Testis (tissue), 2 donors: ENCODE results near the gene TMED10.

ENCODE experiments used
- POLR2A ChIP-seq: fragments of 450-650 bp; IDR thresholded peaks from one replicate; pipeline ENCODE4 v1.6.1; 2017; ENCODE audit warnings: antibody characterized with exemption, mild to moderate bottlenecking, moderate library complexity
- TF ChIP-seq, protein P1 (sequence below), 3 experiments: fragments of 450-650 bp in 2 of 3; fragments of 200-600 bp in 1 of 3; sonication (generic) in 1 of 3; IDR thresholded peaks; one replicate each; pipeline ENCODE4 v1.5.1; 2016 to 2019; ENCODE audit warnings: antibody characterized with exemption in 3 of 3, mild to moderate bottlenecking in 2 of 3, moderate library complexity in 1 of 3

DNA sequence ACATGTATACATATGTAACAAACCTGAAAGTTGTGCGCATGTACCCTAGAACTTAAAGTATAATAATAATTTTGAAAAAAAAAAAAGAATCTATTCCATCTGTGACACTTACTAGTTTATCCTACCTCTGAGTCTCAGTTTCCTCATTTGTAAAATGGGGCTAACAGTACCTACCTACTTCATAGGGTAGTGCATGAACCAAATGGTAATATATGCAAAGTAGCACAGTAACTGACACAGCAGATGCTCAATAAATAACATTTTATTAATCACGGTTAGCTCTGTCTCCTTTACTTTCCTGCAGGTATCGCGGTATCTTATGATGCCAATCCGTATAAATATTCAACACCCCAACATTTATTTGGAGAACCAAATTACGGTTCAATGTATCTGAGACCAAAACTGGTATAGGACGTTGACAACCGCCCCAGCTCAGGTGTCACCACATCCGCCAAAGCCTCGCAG, 703 bp downstream of the TMED10 start:
- TF ChIP-seq, protein P1, sequence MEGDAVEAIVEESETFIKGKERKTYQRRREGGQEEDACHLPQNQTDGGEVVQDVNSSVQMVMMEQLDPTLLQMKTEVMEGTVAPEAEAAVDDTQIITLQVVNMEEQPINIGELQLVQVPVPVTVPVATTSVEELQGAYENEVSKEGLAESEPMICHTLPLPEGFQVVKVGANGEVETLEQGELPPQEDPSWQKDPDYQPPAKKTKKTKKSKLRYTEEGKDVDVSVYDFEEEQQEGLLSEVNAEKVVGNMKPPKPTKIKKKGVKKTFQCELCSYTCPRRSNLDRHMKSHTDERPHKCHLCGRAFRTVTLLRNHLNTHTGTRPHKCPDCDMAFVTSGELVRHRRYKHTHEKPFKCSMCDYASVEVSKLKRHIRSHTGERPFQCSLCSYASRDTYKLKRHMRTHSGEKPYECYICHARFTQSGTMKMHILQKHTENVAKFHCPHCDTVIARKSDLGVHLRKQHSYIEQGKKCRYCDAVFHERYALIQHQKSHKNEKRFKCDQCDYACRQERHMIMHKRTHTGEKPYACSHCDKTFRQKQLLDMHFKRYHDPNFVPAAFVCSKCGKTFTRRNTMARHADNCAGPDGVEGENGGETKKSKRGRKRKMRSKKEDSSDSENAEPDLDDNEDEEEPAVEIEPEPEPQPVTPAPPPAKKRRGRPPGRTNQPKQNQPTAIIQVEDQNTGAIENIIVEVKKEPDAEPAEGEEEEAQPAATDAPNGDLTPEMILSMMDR (IDR thresholded peaks at IDR 0.05) = no peak
- no peak for TF ChIP-seq POLR2A
